Osteocyte (in vitro differentiated cells): ENCODE data around the gene BCKDHA. TPM values are rescaled to one million over a fixed set of nuclear protein-coding genes. Genes with fewer than 3 reads are reported as not detected.
A peak's percentile ranks its signal among the peaks of the same experiment; 100 is the strongest.

Source experiments
- DNase-seq: peaks from one replicate; pipeline ENCODE4 v3.0.0; 2021; ENCODE audit warnings: mixed read lengths; ENCODE audit not compliant: unreplicated experiment; ENCODE audit errors: extremely low spot score
- H3K27ac Mint-ChIP-seq: one replicate; pipeline ENCODE4 v1.8.0; 2021; ENCODE audit warnings: mild to moderate bottlenecking, mixed read lengths; ENCODE audit not compliant: unreplicated experiment
- H3K27me3 Mint-ChIP-seq: one replicate; pipeline ENCODE4 v1.8.0; 2021; ENCODE audit warnings: mixed read lengths; ENCODE audit not compliant: unreplicated experiment
- H3K36me3 Mint-ChIP-seq: one replicate; pipeline ENCODE4 v1.8.0; 2021; ENCODE audit warnings: mixed read lengths; ENCODE audit not compliant: unreplicated experiment
- H3K4me1 Mint-ChIP-seq: one replicate; pipeline ENCODE4 v1.8.0; 2021; ENCODE audit warnings: mixed read lengths; ENCODE audit not compliant: unreplicated experiment
- H3K4me3 Mint-ChIP-seq: one replicate; pipeline ENCODE4 v1.8.0; 2021; ENCODE audit warnings: mild to moderate bottlenecking, moderate library complexity, mixed read lengths; ENCODE audit not compliant: unreplicated experiment
- H3K9me3 Mint-ChIP-seq: one replicate; pipeline ENCODE4 v1.8.0; 2021; ENCODE audit warnings: mixed read lengths; ENCODE audit not compliant: unreplicated experiment
- CTCF ChIP-seq: fragments of 200-600 bp; sonication (generic); IDR thresholded peaks from 2 replicates; pipeline ENCODE4 v1.5.0; 2021; ENCODE audit warnings: antibody characterized with exemption, mild to moderate bottlenecking, moderate library complexity
- total RNA-seq: library from RNA; stranded (reverse); gene quantifications from 2 replicates; pipeline ENCODE4 v1.2.1, GENCODE V29; 2021

BCKDHA gene
- total RNA-seq, 1 donor from 2014 or later = 19.8 TPM

- no peaks in the 10 kb centered on the region for H3K27me3 Mint-ChIP-seq
- H3K36me3 Mint-ChIP-seq = peaks cover 3% of the 10 kb centered on the region
- peak overlapping the region; percentile 97 for H3K4me3 Mint-ChIP-seq
- H3K4me1 Mint-ChIP-seq = peaks cover 27% of the 10 kb centered on the region
- peak overlapping the region; percentile 92 for H3K27ac Mint-ChIP-seq
- H3K9me3 Mint-ChIP-seq = no peaks in the 10 kb centered on the region
- DNase-seq = peak; percentile 88
- peak; percentile 61 for TF ChIP-seq CTCF
Measured at GRCh38 chr19:41352609-41353465, 44.8 kb upstream of the BCKDHA start.

- TF ChIP-seq CTCF = peak; percentile 96
- no peaks in the 10 kb centered on the region for H3K27me3 Mint-ChIP-seq
- H3K36me3 Mint-ChIP-seq = no peaks in the 10 kb centered on the region
- peak; percentile 96 for DNase-seq
- H3K4me3 Mint-ChIP-seq = peak within 1 kb of the TSS; percentile 97
- peaks cover 25% of the 10 kb centered on the region for H3K4me1 Mint-ChIP-seq
- H3K9me3 Mint-ChIP-seq = no peaks in the 10 kb centered on the region
- peak within 1 kb of the TSS; percentile 91 for H3K27ac Mint-ChIP-seq
Measured at GRCh38 chr19:41353466-41354342, 43.9 kb upstream of the BCKDHA start, which contains the start of gene TGFB1. Gene TGFB1 (minus strand): TSS chr19:41353922. CDS start chr19:41353044, 878 bp downstream.

GRCh38 chr19:41354343-41354953 is 43.2 kb upstream of the BCKDHA start:
- Mint-ChIP-seq H3K9me3 (no peaks in the 10 kb centered on the region), H3K4me1 (peaks cover 18% of the 10 kb centered on the region), H3K27ac (peak overlapping the region; percentile 91), H3K36me3 (no peaks in the 10 kb centered on the region), H3K4me3 (peak overlapping the region; percentile 84), H3K27me3 (no peaks in the 10 kb centered on the region)
- TF ChIP-seq CTCF = no peak
- no peak for DNase-seq

- no peaks in the 10 kb centered on the region for H3K9me3 Mint-ChIP-seq
- peaks cover 12% of the 10 kb centered on the region for H3K4me1 Mint-ChIP-seq
- H3K36me3 Mint-ChIP-seq = no peaks in the 10 kb centered on the region
- peak overlapping the region; percentile 3 for H3K4me3 Mint-ChIP-seq
- peak overlapping the region; percentile 24 for H3K27ac Mint-ChIP-seq
- no peaks in the 10 kb centered on the region for H3K27me3 Mint-ChIP-seq
- no peak for DNase-seq
- no peak for TF ChIP-seq CTCF
Measured at GRCh38 chr19:41355035-41355434, 42.6 kb upstream of the BCKDHA start.
